PFSK-1 (cell line): ENCODE data around the gene TMEM61.

Experiments
- FOXP2 ChIP-seq: optimal IDR thresholded peaks from 2 replicates; pipeline ENCODE3; 2011; ENCODE audit warnings: borderline replicate concordance, control low read depth, inconsistent platforms; ENCODE audit not compliant: insufficient read depth; ENCODE audit errors: extremely low read length, extremely low read depth
- POLR2AphosphoS5 ChIP-seq: IDR thresholded peaks from 2 replicates; pipeline ENCODE4 v1.6.1; 2012; ENCODE audit warnings: low read depth, mild to moderate bottlenecking, control low read depth, low read length, moderate library complexity
- SIN3A ChIP-seq: IDR thresholded peaks from 2 replicates; pipeline ENCODE4 v1.6.1; 2012; ENCODE audit warnings: mild to moderate bottlenecking, low read length, moderate library complexity, borderline replicate concordance; ENCODE audit not compliant: insufficient read depth
- TAF1 ChIP-seq: IDR thresholded peaks from 2 replicates; pipeline ENCODE4 v1.6.1; 2012; ENCODE audit warnings: low read length, control low read depth, borderline replicate concordance; ENCODE audit not compliant: insufficient read depth
- TF ChIP-seq, protein P1 (sequence below), 2 experiments: IDR thresholded peaks; 2 replicates each; pipeline versions ENCODE4 v1.6.1 to v1.8.0; 2011 to 2012; ENCODE audit warnings: low read depth in 2 of 2, low read length in 2 of 2, control low read depth in 1 of 2, inconsistent platforms in 1 of 2, mild to moderate bottlenecking in 1 of 2, moderate library complexity in 1 of 2; ENCODE audit not compliant: insufficient read depth in 1 of 2

DNA sequence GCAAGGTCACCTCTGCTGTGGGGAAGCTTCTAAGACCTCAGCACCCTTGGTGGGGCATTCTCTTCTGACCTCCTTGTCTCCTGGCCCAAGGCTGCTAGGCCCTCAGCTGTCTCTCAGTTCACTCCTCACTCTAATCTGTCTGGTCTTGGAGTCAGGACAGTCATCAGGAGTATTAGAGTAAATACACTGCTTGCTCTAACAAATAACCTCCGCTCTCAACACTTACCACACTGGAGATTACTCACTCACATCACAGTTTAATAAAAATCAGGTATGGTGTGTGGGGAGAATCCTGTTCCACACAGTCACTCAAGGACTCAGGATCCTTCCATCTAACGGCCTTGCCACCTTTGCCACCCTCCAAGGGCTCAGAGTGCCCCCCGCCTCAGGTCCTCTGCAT lies 26.6 kb upstream of the TMEM61 start:
- TF ChIP-seq, protein P1, sequence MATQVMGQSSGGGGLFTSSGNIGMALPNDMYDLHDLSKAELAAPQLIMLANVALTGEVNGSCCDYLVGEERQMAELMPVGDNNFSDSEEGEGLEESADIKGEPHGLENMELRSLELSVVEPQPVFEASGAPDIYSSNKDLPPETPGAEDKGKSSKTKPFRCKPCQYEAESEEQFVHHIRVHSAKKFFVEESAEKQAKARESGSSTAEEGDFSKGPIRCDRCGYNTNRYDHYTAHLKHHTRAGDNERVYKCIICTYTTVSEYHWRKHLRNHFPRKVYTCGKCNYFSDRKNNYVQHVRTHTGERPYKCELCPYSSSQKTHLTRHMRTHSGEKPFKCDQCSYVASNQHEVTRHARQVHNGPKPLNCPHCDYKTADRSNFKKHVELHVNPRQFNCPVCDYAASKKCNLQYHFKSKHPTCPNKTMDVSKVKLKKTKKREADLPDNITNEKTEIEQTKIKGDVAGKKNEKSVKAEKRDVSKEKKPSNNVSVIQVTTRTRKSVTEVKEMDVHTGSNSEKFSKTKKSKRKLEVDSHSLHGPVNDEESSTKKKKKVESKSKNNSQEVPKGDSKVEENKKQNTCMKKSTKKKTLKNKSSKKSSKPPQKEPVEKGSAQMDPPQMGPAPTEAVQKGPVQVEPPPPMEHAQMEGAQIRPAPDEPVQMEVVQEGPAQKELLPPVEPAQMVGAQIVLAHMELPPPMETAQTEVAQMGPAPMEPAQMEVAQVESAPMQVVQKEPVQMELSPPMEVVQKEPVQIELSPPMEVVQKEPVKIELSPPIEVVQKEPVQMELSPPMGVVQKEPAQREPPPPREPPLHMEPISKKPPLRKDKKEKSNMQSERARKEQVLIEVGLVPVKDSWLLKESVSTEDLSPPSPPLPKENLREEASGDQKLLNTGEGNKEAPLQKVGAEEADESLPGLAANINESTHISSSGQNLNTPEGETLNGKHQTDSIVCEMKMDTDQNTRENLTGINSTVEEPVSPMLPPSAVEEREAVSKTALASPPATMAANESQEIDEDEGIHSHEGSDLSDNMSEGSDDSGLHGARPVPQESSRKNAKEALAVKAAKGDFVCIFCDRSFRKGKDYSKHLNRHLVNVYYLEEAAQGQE (IDR thresholded peaks at IDR 0.05; ENCODE audit: insufficient read depth in 1 of 2, low read depth in 2 of 2, low read length in 2 of 2), result no peak
- TF ChIP-seq SIN3A (no peak), POLR2AphosphoS5 (no peak), TAF1 (no peak), FOXP2 (no peak)
